HT-29 (cell line): Measurements from ENCODE around the gene KRTAP20-3. TPM values are rescaled to one million over a fixed set of nuclear protein-coding genes. Genes with fewer than 3 reads are reported as not detected.

ENCODE experiments used
- DNase-seq: peaks from one replicate; pipeline ENCODE4 v3.0.0-alpha.2; 2015; ENCODE audit warnings: low spot score
- small RNA-seq: library from RNA; depleted of rRNA; stranded (forward); fragments of <200 nt; gene quantifications from one replicate; pipeline ENCODE3, GENCODE V24; 2014
- total RNA-seq: library from RNA; depleted of rRNA; stranded (reverse); fragments of >200 nt; shearing (Covaris generic); gene quantifications from 2 replicates; pipeline ENCODE4 v1.2.3, GENCODE V29; 2014; rRNA removed

Gene KRTAP20-3
- total RNA-seq, 1 experiment from 2014 or later: not detected

- DNase-seq: no peak
Measured at GRCh38 chr21:30680586-30680985, 37.9 kb downstream of the KRTAP20-3 start.

GRCh38 chr21:30684506-30684905, 41.8 kb downstream of the KRTAP20-3 start:
- no peak for DNase-seq

- no peak for DNase-seq
Measured at GRCh38 chr21:30689822-30690221, 47.2 kb downstream of the KRTAP20-3 start.

Small RNA genes within 50 kb of the gene (small RNA-seq; reads per million reads assigned to genes)
- gene KRTAP20-1 (not detected), gene KRTAP20-3 (not detected), gene KRTAP20-4 (not detected), gene KRTAP22-1 (not detected)

Other genes with a start within 250 kb of the KRTAP20-3 start
- not detected in 2 replicates for gene KRTAP13-1, start 246.8 kb upstream of the KRTAP20-3 start, total RNA-seq
- not detected in 2 replicates for gene KRTAP13-3, start 216.9 kb upstream of the KRTAP20-3 start, total RNA-seq
- not detected in 2 replicates for gene KRTAP13-4, start 212.6 kb upstream of the KRTAP20-3 start, total RNA-seq
- not detected in 2 replicates for gene KRTAP15-1, start 202.6 kb upstream of the KRTAP20-3 start, total RNA-seq
- not detected in 2 replicates for gene KRTAP19-1, start 162.5 kb upstream of the KRTAP20-3 start, total RNA-seq
- not detected in 2 replicates for gene KRTAP19-2, start 155.4 kb upstream of the KRTAP20-3 start, total RNA-seq
- gene KRTAP19-3, start 150.9 kb upstream of the KRTAP20-3 start, total RNA-seq: not detected in 2 replicates
- gene KRTAP19-4, start 145.7 kb upstream of the KRTAP20-3 start, total RNA-seq: not detected in 2 replicates
- not detected in 2 replicates for gene KRTAP19-5, start 140.7 kb upstream of the KRTAP20-3 start, total RNA-seq
- not detected in 2 replicates for gene KRTAP19-6, start 101.0 kb upstream of the KRTAP20-3 start, total RNA-seq
- gene KRTAP19-7, start 81.5 kb upstream of the KRTAP20-3 start, total RNA-seq: not detected in 2 replicates
- gene KRTAP22-2, start 52.5 kb upstream of the KRTAP20-3 start, total RNA-seq: not detected in 2 replicates
- not detected in 2 replicates for gene KRTAP6-3, start 50.4 kb upstream of the KRTAP20-3 start, total RNA-seq
- not detected in 2 replicates for gene KRTAP6-2, start 44.0 kb upstream of the KRTAP20-3 start, total RNA-seq
- gene KRTAP22-1, start 41.8 kb upstream of the KRTAP20-3 start, total RNA-seq: not detected in 2 replicates
- gene KRTAP6-1, start 28.9 kb upstream of the KRTAP20-3 start, total RNA-seq: not detected in 2 replicates
- gene KRTAP20-1, start 26.4 kb upstream of the KRTAP20-3 start, total RNA-seq: not detected in 2 replicates
- not detected in 2 replicates for gene KRTAP20-4, start 22.2 kb upstream of the KRTAP20-3 start, total RNA-seq
- gene KRTAP20-2, start 7.7 kb upstream of the KRTAP20-3 start, total RNA-seq: not detected in 2 replicates
- not detected in 2 replicates for gene KRTAP21-3, start 75.9 kb downstream of the KRTAP20-3 start, total RNA-seq
- not detected in 2 replicates for gene KRTAP21-2, start 104.4 kb downstream of the KRTAP20-3 start, total RNA-seq
- not detected in 2 replicates for gene KRTAP21-1, start 112.6 kb downstream of the KRTAP20-3 start, total RNA-seq
- gene KRTAP8-1, start 170.4 kb downstream of the KRTAP20-3 start, total RNA-seq: not detected in 2 replicates
- gene KRTAP7-1, start 186.9 kb downstream of the KRTAP20-3 start, total RNA-seq: not detected in 2 replicates
- not detected in 2 replicates for gene KRTAP11-1, start 238.7 kb downstream of the KRTAP20-3 start, total RNA-seq